ENCODE results near the gene KRTAP5-9.
"Not testable (repeated sequence)": the region's sequence is repeated elsewhere in the genome, so short reads cannot be mapped to it uniquely, and the experiment has no call there.

GRCh38 chr11:71539971-71540370 lies 8.2 kb upstream of the KRTAP5-9 start:
- TF ChIP-seq POLR2A (IDR thresholded peaks at IDR 0.05; ENCODE audit: low read depth, low read length); TAF1 (IDR thresholded peaks at IDR 0.05; ENCODE audit: low read depth, low read length); PAX5 (IDR thresholded peaks at IDR 0.05; ENCODE audit: insufficient read depth, low read length, severe bottlenecking); SPI1 (IDR thresholded peaks at IDR 0.05; ENCODE audit: low read depth, low read length); POLR2AphosphoS5 (IDR thresholded peaks at IDR 0.05; ENCODE audit: low read depth, low read length); POU2F2 (IDR thresholded peaks at IDR 0.05; ENCODE audit: low read depth, low read length): not testable (repeated sequence)
